Fibroblast of the aortic adventitia (primary cell): ENCODE results near the gene DNAH3. TPM values are rescaled to one million over a fixed set of nuclear protein-coding genes. Genes with fewer than 3 reads are reported as not detected.
"Not testable (repeated sequence)": the region's sequence is repeated elsewhere in the genome, so short reads cannot be mapped to it uniquely, and the experiment has no call there.

Experiments used
- DNase-seq: peaks from one replicate; pipeline ENCODE4 v3.0.0-alpha.2; 2010; ENCODE audit warnings: low read depth
- H3K4me3 ChIP-seq: 2 replicates; pipeline ENCODE4 v1.5.1; 2011; ENCODE audit warnings: low read depth, mild to moderate bottlenecking, control low read depth, low read length, moderate library complexity
- CTCF ChIP-seq: IDR thresholded peaks from 2 replicates; pipeline ENCODE4 v1.5.1; 2011; ENCODE audit warnings: mild to moderate bottlenecking, low read length, control low read depth, inconsistent platforms; ENCODE audit not compliant: insufficient read depth
- total RNA-seq: library from RNA; depleted of rRNA; stranded (reverse); fragments of >200 nt; gene quantifications from 2 replicates; pipeline ENCODE4 v1.2.3, GENCODE V29; 2012; ENCODE audit warnings: low replicate concordance

The DNAH3 gene
- total RNA-seq, 1 donor = not detected

- H3K4me3 ChIP-seq = no peak overlapping the region
- DNase-seq = no peak
- TF ChIP-seq CTCF = no peak
These were observed 201.0 kb downstream of the DNAH3 start for GRCh38 chr16:20949660-20950059.

- no peak for TF ChIP-seq CTCF
- no peak overlapping the region for H3K4me3 ChIP-seq
- DNase-seq = no peak
These were observed 202.2 kb downstream of the DNAH3 start for GRCh38 chr16:20948444-20948843.

- no peak for TF ChIP-seq CTCF
These were observed 204.5 kb downstream of the DNAH3 start for GRCh38 chr16:20946015-20946629.

GRCh38 chr16:20945575-20945875 is 205.1 kb downstream of the DNAH3 start:
- not testable (repeated sequence) for DNase-seq, H3K4me3 ChIP-seq

More at GRCh38 chr16:20946015-20946629, 204.5 kb downstream of the DNAH3 start:
- no peak overlapping the region for H3K4me3 ChIP-seq
- DNase-seq = no peak

- peak; percentile 20 for DNase-seq
- no peak overlapping the region for H3K4me3 ChIP-seq
- no peak for TF ChIP-seq CTCF
These were observed 205.6 kb downstream of the DNAH3 start for GRCh38 chr16:20944861-20945574.

- H3K4me3 ChIP-seq = no peak overlapping the region
- no peak for TF ChIP-seq CTCF
- DNase-seq = no peak
These were observed 208.4 kb downstream of the DNAH3 start for GRCh38 chr16:20942256-20942655.

GRCh38 chr16:20941636-20941926 is 209.1 kb downstream of the DNAH3 start:
- no peak overlapping the region for H3K4me3 ChIP-seq
- DNase-seq = no peak
- no peak for TF ChIP-seq CTCF
